Activated CD8-positive, alpha-beta memory T cell treated with anti-CD3 and anti-CD28 coated beads for 4 hours (primary cell): ENCODE data around the gene RTKN.
"Not testable (repeated sequence)": the region's sequence is repeated elsewhere in the genome, so short reads cannot be mapped to it uniquely, and the experiment has no call there.

ENCODE experiments used
- DNase-seq, 2 donors: peaks; one replicate each; pipeline ENCODE4 v3.0.0-alpha.2; 2020; ENCODE audit warnings: low read depth in 2 of 2

RTKN gene

GRCh38 chr2:74439373-74439772 is 2.4 kb downstream of the RTKN start:
- DNase-seq, result no peak

- DNase-seq, result no peak
Measured at GRCh38 chr2:74438248-74438647, 3.5 kb downstream of the RTKN start.

- no peak for DNase-seq
Measured at GRCh38 chr2:74436848-74437695, 4.7 kb downstream of the RTKN start.

- DNase-seq, result no peak
Measured at GRCh38 chr2:74436111-74436805, 5.5 kb downstream of the RTKN start.

- no peak for DNase-seq
Measured at GRCh38 chr2:74430502-74430901, 11.2 kb downstream of the RTKN start.

- no peak for DNase-seq
Measured at GRCh38 chr2:74429487-74430451, 12.0 kb downstream of the RTKN start.

- DNase-seq, result no peak
Measured at GRCh38 chr2:74428675-74429074, 13.1 kb downstream of the RTKN start.

GRCh38 chr2:74427551-74427950 is 14.2 kb downstream of the RTKN start:
- no peak for DNase-seq

GRCh38 chr2:74426181-74426758 is 15.5 kb downstream of the RTKN start:
- no peak for DNase-seq

GRCh38 chr2:74425523-74425922 is 16.2 kb downstream of the RTKN start:
- DNase-seq, result no peak

GRCh38 chr2:74424995-74425406 is 16.7 kb downstream of the RTKN start:
- DNase-seq, result no peak

GRCh38 chr2:74424139-74424992 is 17.4 kb downstream of the RTKN start:
- DNase-seq, result no peak

GRCh38 chr2:74423231-74424095 is 18.3 kb downstream of the RTKN start:
- DNase-seq, result no peak

- DNase-seq, result peak; percentile 84 to 86
Measured at GRCh38 chr2:74421221-74421870, 20.4 kb downstream of the RTKN start, which contains the start of the genes C2orf81 and WDR54. C2orf81 (minus strand) TSS chr2:74421619; CDS start chr2:74421560, 59 bp downstream. WDR54 (plus strand) TSS chr2:74421730; CDS start chr2:74422154, 424 bp downstream.

- DNase-seq, result not testable (repeated sequence)
Measured at GRCh38 chr2:74420443-74421103, 21.2 kb downstream of the RTKN start.

- no peak for DNase-seq
Measured at GRCh38 chr2:74420006-74420405, 21.7 kb downstream of the RTKN start.

- no peak for DNase-seq
Measured at GRCh38 chr2:74419345-74419744, 22.4 kb downstream of the RTKN start.

- DNase-seq, result no peak
Measured at GRCh38 chr2:74418312-74418711, 23.4 kb downstream of the RTKN start.
